HG03280 (cell line): ENCODE data around the gene ENG.

ENCODE experiments used
- ATAC-seq: cut with Tn5 transposase; IDR thresholded peaks from one replicate; pipeline ENCODE4 v1.9.1; 2021; ENCODE audit warnings: mild to moderate bottlenecking, moderate library complexity; ENCODE audit not compliant: unreplicated experiment

The ENG gene

GRCh38 chr9:127778280-127779135 is 76.0 kb downstream of the ENG start, which contains the start of gene SH2D3C:
SH2D3C (minus strand) TSS chr9:127778666; CDS start chr9:127778627, 39 bp downstream.
- peak; percentile 38 for ATAC-seq

DNA sequence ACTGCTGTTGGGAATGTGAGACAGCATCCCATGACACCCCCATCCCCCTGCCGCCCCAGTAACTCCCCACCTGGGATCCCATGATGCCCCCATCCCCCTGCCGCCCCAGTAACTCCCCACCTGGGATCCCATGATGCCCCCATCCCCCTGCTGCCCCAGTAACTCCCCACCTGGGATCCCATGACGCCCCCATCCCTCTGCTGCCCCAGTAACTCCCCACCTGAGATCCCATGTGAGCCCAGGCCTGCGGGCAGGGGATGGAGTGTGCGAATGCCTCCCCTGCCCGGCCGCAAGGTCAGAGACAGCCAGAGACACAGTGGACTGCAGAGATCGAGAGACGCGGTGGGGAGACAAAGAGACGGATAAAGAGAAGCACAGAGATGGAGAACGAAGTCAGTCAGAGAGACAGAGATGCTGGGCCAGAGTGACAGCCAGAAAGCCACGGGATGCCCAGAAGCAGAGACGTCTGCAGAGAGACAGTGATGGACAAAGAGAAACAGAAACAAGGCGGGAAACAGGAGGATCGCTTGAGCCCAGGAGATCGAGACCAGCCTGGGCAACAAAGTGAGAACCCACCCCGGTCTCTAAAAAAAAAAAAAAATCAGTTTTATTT is 77.0 kb downstream of the ENG start:
- ATAC-seq, result no peak

- no peak for ATAC-seq
Observed at GRCh38 chr9:127776924-127777289, 77.6 kb downstream of the ENG start.

DNA sequence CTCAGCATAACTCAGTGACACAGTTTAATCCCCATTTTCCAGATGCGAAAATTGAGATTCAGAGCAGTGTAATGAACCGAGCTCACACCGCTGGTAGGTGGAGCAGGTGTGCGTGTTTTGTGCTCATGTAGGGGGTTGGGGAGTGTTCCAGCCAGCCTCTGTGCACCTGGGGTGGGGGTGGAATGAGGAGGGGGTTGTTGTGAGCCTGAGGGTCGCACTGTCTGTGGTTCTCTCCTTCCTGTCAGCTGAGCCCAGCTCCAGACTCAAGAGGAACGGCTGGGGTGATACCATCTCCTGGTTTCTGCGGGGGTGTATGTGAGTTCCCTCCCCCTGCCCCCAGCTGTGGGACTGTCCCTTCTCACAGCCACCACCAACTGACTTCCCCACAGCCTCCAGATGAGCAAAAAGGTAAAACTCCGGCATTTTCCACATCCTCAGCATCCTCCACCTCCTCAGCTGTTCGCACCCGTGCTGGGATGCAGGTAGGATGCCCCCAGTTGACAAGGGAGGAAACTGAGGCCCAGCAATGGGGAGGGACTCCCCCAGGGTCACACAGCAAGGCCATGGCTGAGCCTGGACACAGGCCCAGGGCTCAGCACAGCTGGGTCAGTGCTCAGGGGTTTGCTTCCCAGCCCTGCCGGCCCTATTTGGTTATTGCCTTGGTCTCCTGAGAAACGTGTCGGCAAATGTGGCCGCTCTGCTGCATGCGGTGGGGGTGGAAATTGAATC is 78.1 kb downstream of the ENG start:
- no peak for ATAC-seq

- no peak for ATAC-seq
Observed at GRCh38 chr9:127773981-127774380, 80.5 kb downstream of the ENG start.

GRCh38 chr9:127773272-127773671 is 81.2 kb downstream of the ENG start:
- no peak for ATAC-seq

GRCh38 chr9:127772603-127773002 is 81.9 kb downstream of the ENG start:
- no peak for ATAC-seq

- no peak for ATAC-seq
Observed at GRCh38 chr9:127771570-127772189, 82.8 kb downstream of the ENG start.

DNA sequence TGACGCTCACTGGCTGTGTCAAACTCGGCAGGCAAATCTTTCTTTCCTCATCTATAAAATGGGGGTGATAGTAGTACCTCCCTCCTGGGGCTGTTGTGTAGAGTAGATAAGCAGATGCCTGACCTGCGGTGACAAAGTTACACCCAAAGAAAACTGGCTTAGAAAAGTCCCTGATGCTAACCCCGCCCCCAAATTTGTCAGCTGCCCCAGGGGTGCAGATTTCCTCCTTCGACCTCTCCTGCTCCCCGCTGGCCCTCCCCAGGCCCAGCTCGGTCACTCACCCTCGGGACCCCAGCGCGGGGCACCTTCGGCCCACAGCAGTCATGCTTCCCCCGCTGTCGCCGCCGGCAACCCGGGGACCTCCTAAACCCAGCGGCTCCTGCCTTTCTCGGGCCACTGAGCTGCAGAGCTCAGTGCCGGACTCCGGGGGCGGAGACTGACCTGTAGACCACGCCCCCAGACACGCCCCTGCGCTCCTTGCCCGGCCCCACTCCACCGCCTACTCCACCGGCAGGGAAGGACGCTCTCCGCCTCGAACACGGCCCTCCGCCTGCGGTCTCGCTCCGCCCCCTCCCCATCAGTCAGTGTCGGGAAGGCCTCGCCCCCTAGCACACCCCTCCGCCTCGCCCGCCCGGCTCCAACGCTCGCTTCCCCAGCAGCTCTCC is 83.4 kb downstream of the ENG start:
- peak; percentile 86 for ATAC-seq

- ATAC-seq, result no peak
Observed at GRCh38 chr9:127770583-127770904, 83.9 kb downstream of the ENG start.

DNA sequence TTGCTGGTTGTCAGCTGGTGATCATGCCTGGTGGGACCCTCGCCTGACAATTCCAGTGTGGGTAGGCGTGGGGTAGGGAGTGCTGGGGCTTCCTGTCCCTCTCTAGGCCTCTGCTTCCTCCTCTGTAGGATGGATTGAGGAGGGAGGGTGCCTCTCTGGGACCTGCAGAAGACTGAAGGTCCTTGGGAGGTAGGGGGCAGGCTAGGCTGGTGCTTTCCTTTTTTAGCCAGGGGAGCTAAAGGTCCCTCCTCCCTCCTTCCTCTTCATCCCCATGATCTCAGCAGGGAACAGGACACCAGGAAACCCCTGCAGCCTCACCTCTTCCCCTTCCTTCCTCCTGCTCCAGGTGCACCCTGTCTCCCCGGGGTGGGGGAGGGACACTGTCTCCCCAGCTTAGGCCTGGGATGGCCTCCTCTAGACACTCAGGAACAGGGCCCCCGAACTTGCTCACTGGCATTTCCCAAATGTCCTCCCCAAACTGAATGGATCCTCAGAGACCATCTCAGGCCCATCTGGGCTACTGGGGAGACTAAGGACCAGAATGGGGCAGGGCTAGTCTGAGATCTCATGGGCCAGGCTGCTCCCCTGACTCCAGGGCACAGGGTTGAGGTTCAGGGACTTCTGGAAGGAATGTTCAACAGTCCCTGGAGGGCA is 84.4 kb downstream of the ENG start:
- ATAC-seq, result no peak

DNA sequence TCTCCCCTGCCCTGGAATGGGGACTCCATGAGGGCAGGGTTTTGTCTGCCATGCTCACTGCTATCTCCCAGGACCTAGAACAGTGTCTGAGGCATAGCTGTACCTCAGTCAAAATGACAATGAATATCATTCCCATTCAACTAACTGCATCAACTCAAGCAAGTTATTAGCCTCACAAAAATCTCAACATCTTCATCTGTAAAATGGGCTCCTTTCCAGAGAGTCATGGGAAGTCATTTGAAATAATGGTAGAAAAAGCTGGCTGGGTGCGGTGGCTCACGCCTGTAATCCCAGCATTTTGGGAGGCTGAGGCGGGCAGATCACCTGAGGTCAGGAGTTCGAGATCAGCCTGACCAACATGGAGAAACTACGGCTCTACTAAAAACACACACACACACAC is 85.4 kb downstream of the ENG start:
- no peak for ATAC-seq

- no peak for ATAC-seq
Observed at GRCh38 chr9:127768698-127769097, 85.8 kb downstream of the ENG start.

DNA sequence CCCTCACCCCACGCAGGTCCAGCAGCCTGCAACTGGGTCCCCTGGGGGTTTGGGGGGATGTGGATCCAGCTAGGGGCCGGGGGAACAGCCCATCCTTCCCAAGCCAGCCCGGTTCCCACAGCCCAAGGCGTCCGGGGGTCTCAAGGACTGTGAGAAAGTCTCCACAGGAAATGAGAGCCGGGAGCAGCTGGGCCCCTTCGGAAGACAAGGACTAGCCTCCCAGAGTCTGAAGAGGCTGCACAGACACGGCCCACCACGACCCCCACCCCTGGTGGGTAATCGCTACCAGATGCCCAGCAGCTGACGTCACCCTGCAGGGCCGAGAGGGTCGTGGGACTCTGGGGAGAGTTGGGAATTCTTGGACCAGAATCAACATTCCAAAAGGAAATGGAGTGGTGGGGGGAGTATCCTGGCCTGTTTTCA is 86.5 kb downstream of the ENG start:
- ATAC-seq, result no peak

DNA sequence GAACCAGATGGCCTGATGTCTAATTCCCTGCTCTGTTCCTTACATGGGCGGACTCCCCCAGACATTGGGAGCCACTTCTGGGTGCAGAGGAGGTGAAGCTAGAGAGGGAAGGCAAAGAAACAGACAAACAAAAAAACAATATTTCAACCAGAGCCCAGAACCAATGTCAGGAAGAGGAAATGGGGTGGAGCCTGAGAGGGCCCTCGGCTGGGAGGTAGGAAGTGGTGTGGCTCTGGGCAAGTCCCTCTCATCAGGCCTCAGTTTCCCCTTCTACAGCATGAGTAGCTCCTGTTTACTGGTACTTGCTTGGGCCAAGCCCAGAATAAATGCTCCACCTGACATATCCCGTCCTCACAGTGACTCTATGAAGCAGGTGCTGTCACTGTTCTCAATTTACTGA is 87.0 kb downstream of the ENG start:
- no peak for ATAC-seq

GRCh38 chr9:127765418-127765817 is 89.0 kb downstream of the ENG start:
- no peak for ATAC-seq
